ENCODE measurements around the gene RTN4RL2.

Gene RTN4RL2

GRCh38 chr11:57508341-57509170, 48.2 kb downstream of the RTN4RL2 start:
- peaks cover 5% of the 10 kb centered on the region for H3K4me1 ChIP-seq (ENCODE audit: low read depth, poor library complexity, severe bottlenecking)
- H3K4me3 ChIP-seq (IDR thresholded peaks at IDR 0.05; ENCODE audit: insufficient read depth, low read depth, low read length) = no peak overlapping the region
- H3K27ac ChIP-seq = no peak overlapping the region
- no peak for TF ChIP-seq CTCF (conservative IDR thresholded peaks at IDR 0.05; ENCODE audit: low read depth, low read length)
- no peak overlapping the region for H3K4me2 ChIP-seq
- no peaks in the 10 kb centered on the region for H3K36me3 ChIP-seq (ENCODE audit: insufficient read depth)
- no peaks in the 10 kb centered on the region for H4K20me1 ChIP-seq (ENCODE audit: insufficient read depth)
- H3K9ac ChIP-seq = no peak overlapping the region
- no peaks in the 10 kb centered on the region for H3K79me2 ChIP-seq (ENCODE audit: insufficient read depth, low read depth)
- H3K27me3 ChIP-seq (ENCODE audit: insufficient read depth, low read depth) = no peaks in the 10 kb centered on the region
- no peak overlapping the region for H2AFZ ChIP-seq (ENCODE audit: low read depth)

- H3K79me2 ChIP-seq (ENCODE audit: insufficient read depth, low read depth) = no peaks in the 10 kb centered on the region
- TF ChIP-seq CTCF (conservative IDR thresholded peaks at IDR 0.05; ENCODE audit: low read depth, low read length) = no peak
Observed at GRCh38 chr11:57511741-57512430, 51.6 kb downstream of the RTN4RL2 start.

GRCh38 chr11:57512646-57513451, 52.5 kb downstream of the RTN4RL2 start:
- Histone ChIP-seq H3K4me3 (IDR thresholded peaks at IDR 0.05; ENCODE audit: insufficient read depth, low read depth, low read length) (no peak overlapping the region), H3K27me3 (ENCODE audit: insufficient read depth, low read depth) (no peaks in the 10 kb centered on the region), H4K20me1 (ENCODE audit: insufficient read depth) (no peaks in the 10 kb centered on the region), H3K4me2 (no peak overlapping the region), H3K27ac (no peak overlapping the region), H3K79me2 (ENCODE audit: insufficient read depth, low read depth) (no peaks in the 10 kb centered on the region), H3K9ac (no peak overlapping the region), H3K36me3 (ENCODE audit: insufficient read depth) (no peaks in the 10 kb centered on the region), H2AFZ (ENCODE audit: low read depth) (no peak overlapping the region), H3K4me1 (ENCODE audit: low read depth, poor library complexity, severe bottlenecking) (peaks cover 14% of the 10 kb centered on the region)
- no peak for TF ChIP-seq CTCF (conservative IDR thresholded peaks at IDR 0.05; ENCODE audit: low read depth, low read length)

More at GRCh38 chr11:57511741-57512430, 51.6 kb downstream of the RTN4RL2 start:
- no peaks in the 10 kb centered on the region for H3K27me3 ChIP-seq (ENCODE audit: insufficient read depth, low read depth)
- no peak overlapping the region for H3K4me3 ChIP-seq (IDR thresholded peaks at IDR 0.05; ENCODE audit: insufficient read depth, low read depth, low read length)
- H3K4me1 ChIP-seq (ENCODE audit: low read depth, poor library complexity, severe bottlenecking) = peaks cover 14% of the 10 kb centered on the region
- H3K27ac ChIP-seq = no peak overlapping the region
- no peak overlapping the region for H3K4me2 ChIP-seq
- H2AFZ ChIP-seq (ENCODE audit: low read depth) = no peak overlapping the region
- H3K36me3 ChIP-seq (ENCODE audit: insufficient read depth) = no peaks in the 10 kb centered on the region
- no peaks in the 10 kb centered on the region for H4K20me1 ChIP-seq (ENCODE audit: insufficient read depth)
- no peak overlapping the region for H3K9ac ChIP-seq

GRCh38 chr11:57513452-57513795, 53.1 kb downstream of the RTN4RL2 start:
- Histone ChIP-seq H3K27ac (no peak overlapping the region), H3K4me1 (ENCODE audit: low read depth, poor library complexity, severe bottlenecking) (peaks cover 14% of the 10 kb centered on the region), H3K9ac (no peak overlapping the region), H2AFZ (ENCODE audit: low read depth) (no peak overlapping the region), H3K4me2 (no peak overlapping the region), H3K79me2 (ENCODE audit: insufficient read depth, low read depth) (no peaks in the 10 kb centered on the region), H4K20me1 (ENCODE audit: insufficient read depth) (no peaks in the 10 kb centered on the region), H3K27me3 (ENCODE audit: insufficient read depth, low read depth) (no peaks in the 10 kb centered on the region), H3K4me3 (IDR thresholded peaks at IDR 0.05; ENCODE audit: insufficient read depth, low read depth, low read length) (no peak overlapping the region), H3K36me3 (ENCODE audit: insufficient read depth) (no peaks in the 10 kb centered on the region)
- TF ChIP-seq CTCF (conservative IDR thresholded peaks at IDR 0.05; ENCODE audit: low read depth, low read length) = no peak

All from KMS-11 (cell line).